Stomach (tissue), 9 donors: ENCODE data around the gene SLC38A11. TPM values are rescaled to one million over a fixed set of nuclear protein-coding genes. Genes with fewer than 3 reads are reported as not detected.

Source experiments
- DNase-seq, 2 donors: peaks; one replicate each; pipeline versions ENCODE4 v3.0.0 to v3.0.0-alpha.2; 2013 to 2019
- H3K27ac ChIP-seq, 5 donors: fragments of 200-600 bp in 4 of 5; sonication (generic) in 4 of 5; one replicate each; pipeline ENCODE4 v1.5.1; 2013 to 2019; ENCODE audit warnings: mild to moderate bottlenecking in 1 of 5, moderate library complexity in 1 of 5
- H3K27me3 ChIP-seq, 3 donors: fragments of 200-600 bp; sonication (generic); one replicate each; pipeline ENCODE4 v1.5.1; 2017 to 2019; ENCODE audit warnings: mixed run types in 1 of 3
- H3K36me3 ChIP-seq, 4 donors: fragments of 200-600 bp; sonication (generic); 1 replicate in 3 of 4; 2 replicates in 1 of 4; pipeline ENCODE4 v1.5.1; 2016 to 2019
- H3K4me1 ChIP-seq, 4 donors: fragments of 200-600 bp; sonication (generic); one replicate each; pipeline ENCODE4 v1.5.1; 2016 to 2019
- H3K4me3 ChIP-seq, 4 donors: fragments of 200-600 bp; sonication (generic) in 3 of 4; one replicate each; pipeline ENCODE4 v1.5.1; 2016 to 2019; ENCODE audit warnings: mild to moderate bottlenecking in 1 of 4
- H3K9me3 ChIP-seq, 4 donors: fragments of 200-600 bp; sonication (generic); one replicate each; pipeline ENCODE4 v1.5.1; 2016 to 2019
- EP300 ChIP-seq: sonication (generic); formaldehyde crosslinking; IDR thresholded peaks from one replicate; pipeline ENCODE4 v1.6.1; 2017; ENCODE audit warnings: antibody characterized with exemption
- POLR2A ChIP-seq, 4 donors: fragments of 450-650 bp; IDR thresholded peaks; one replicate each; pipeline ENCODE4 v1.6.1; 2016; ENCODE audit warnings: antibody characterized with exemption in 4 of 4, control low read depth in 2 of 4, mild to moderate bottlenecking in 1 of 4, moderate library complexity in 1 of 4
- POLR2AphosphoS5 ChIP-seq, 3 donors: sonication (generic); formaldehyde crosslinking; IDR thresholded peaks; one replicate each; pipeline ENCODE4 v1.6.1; 2016; ENCODE audit warnings: antibody characterized with exemption in 3 of 3
- WGBS, 5 donors: extraction: QIAGEN DNeasy Blood & Tissue Kit in 3 of 5; methylation state at CpG; one replicate each; pipeline versions ENCODE4 v1.1.5 to v1.1.7; 2013 to 2018; 5-methylcytosine and 5-hydroxymethylcytosine counted together
- intact Hi-C: fragments of 100-400 bp; cut with DNase I; formaldehyde crosslinking; loops from one replicate; pipeline ENCODE4 v1.15.1; 2023; ENCODE audit warnings: low total_unique reads
- polyA plus RNA-seq, 3 donors: library from polyadenylated mRNA; stranded (reverse); fragments of 200-250 nt; gene quantifications; one replicate each; pipeline ENCODE4 v1.2.3, GENCODE V29; 2013
- total RNA-seq, 5 donors: library from RNA; depleted of rRNA; stranded (reverse); fragments of >200 nt; gene quantifications; one replicate each; pipeline versions ENCODE4 v1.1.0 to v1.2.3, GENCODE V29; 2014 to 2016
- TF ChIP-seq, protein P1 (sequence below), 7 experiments: fragments of 450-650 bp in 4 of 7; fragments of 200-600 bp in 3 of 7; sonication (generic) in 3 of 7; IDR thresholded peaks; one replicate each; pipeline ENCODE4 v1.5.1; 2016 to 2019; ENCODE audit warnings: antibody characterized with exemption in 7 of 7, control low read depth in 2 of 7, mild to moderate bottlenecking in 1 of 7
- donor health status: healthy with polysubstance abuse.
- donor health status: Bipolar disorder and iron deficiency.
- donor health status: healthy.

SLC38A11 gene
- total and polyA plus RNA-seq, 8 donors: 1.3 to 54.3 (median 5.3) TPM; not detected in 1

GRCh38 chr2:164976301-164976700 lies 21.0 kb upstream of the SLC38A11 start:
- H3K36me3 ChIP-seq: no peaks in the 10 kb centered on the region
- 57 to 74% (median 62%) methylated on average over 3 of the region's 3 CpGs for WGBS, 5 donors
- no peaks in the 10 kb centered on the region for H3K9me3 ChIP-seq
- no peak for TF ChIP-seq POLR2AphosphoS5 (IDR thresholded peaks at IDR 0.05)
- TF ChIP-seq POLR2A (IDR thresholded peaks at IDR 0.05): no peak
- TF ChIP-seq, protein P1, sequence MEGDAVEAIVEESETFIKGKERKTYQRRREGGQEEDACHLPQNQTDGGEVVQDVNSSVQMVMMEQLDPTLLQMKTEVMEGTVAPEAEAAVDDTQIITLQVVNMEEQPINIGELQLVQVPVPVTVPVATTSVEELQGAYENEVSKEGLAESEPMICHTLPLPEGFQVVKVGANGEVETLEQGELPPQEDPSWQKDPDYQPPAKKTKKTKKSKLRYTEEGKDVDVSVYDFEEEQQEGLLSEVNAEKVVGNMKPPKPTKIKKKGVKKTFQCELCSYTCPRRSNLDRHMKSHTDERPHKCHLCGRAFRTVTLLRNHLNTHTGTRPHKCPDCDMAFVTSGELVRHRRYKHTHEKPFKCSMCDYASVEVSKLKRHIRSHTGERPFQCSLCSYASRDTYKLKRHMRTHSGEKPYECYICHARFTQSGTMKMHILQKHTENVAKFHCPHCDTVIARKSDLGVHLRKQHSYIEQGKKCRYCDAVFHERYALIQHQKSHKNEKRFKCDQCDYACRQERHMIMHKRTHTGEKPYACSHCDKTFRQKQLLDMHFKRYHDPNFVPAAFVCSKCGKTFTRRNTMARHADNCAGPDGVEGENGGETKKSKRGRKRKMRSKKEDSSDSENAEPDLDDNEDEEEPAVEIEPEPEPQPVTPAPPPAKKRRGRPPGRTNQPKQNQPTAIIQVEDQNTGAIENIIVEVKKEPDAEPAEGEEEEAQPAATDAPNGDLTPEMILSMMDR (IDR thresholded peaks at IDR 0.05): no peak
- no peak for TF ChIP-seq EP300
- H3K4me1 ChIP-seq: peaks cover 0 to 6% (median 2%) of the 10 kb centered on the region in 4 donors
- intact Hi-C loops: no loop called here
- H3K27ac ChIP-seq: no peak overlapping the region
- no peak for DNase-seq
- H3K27me3 ChIP-seq: no peaks in the 10 kb centered on the region
- H3K4me3 ChIP-seq: no peak overlapping the region

GRCh38 chr2:164975891-164976290 lies 20.6 kb upstream of the SLC38A11 start:
- H3K36me3 ChIP-seq: no peaks in the 10 kb centered on the region
- no peaks in the 10 kb centered on the region for H3K9me3 ChIP-seq
- no peak for DNase-seq
- no peaks in the 10 kb centered on the region for H3K27me3 ChIP-seq
- TF ChIP-seq EP300 (no peak), POLR2AphosphoS5 (IDR thresholded peaks at IDR 0.05) (no peak)
- WGBS, 5 donors: 32 to 48% (median 38%) methylated on average over 1 of the region's 1 CpG
- no peak overlapping the region for H3K4me3 ChIP-seq
- H3K27ac ChIP-seq: no peak overlapping the region
- intact Hi-C loops: no loop called here
- H3K4me1 ChIP-seq: peaks cover 0 to 2% (median under 1%) of the 10 kb centered on the region in 4 donors

GRCh38 chr2:164974221-164974620 lies 18.9 kb upstream of the SLC38A11 start:
- H3K27me3 ChIP-seq: no peaks in the 10 kb centered on the region
- no peak overlapping the region for H3K27ac ChIP-seq
- intact Hi-C loops: no loop called here
- H3K4me1 ChIP-seq: no peaks in the 10 kb centered on the region
- H3K4me3 ChIP-seq: no peak overlapping the region
- no peak for TF ChIP-seq EP300
- TF ChIP-seq, protein P1 (IDR thresholded peaks at IDR 0.05): no peak
- no peak for TF ChIP-seq POLR2A (IDR thresholded peaks at IDR 0.05)
- no peak for TF ChIP-seq POLR2AphosphoS5 (IDR thresholded peaks at IDR 0.05)
- no peak for DNase-seq
- H3K36me3 ChIP-seq: no peaks in the 10 kb centered on the region
- 43 to 71% (median 57%) methylated on average over 1 of the region's 1 CpG for WGBS, 5 donors
- no peaks in the 10 kb centered on the region for H3K9me3 ChIP-seq

- Histone ChIP-seq H3K27me3 (no peaks in the 10 kb centered on the region), H3K27ac (no peak overlapping the region), H3K4me1 (no peaks in the 10 kb centered on the region), H3K4me3 (no peak overlapping the region), H3K9me3 (no peaks in the 10 kb centered on the region), H3K36me3 (no peaks in the 10 kb centered on the region)
- 74 to 91% (median 84%) methylated on average over 4 of the region's 4 CpGs for WGBS, 5 donors
- intact Hi-C loops: no loop called here
- TF ChIP-seq, protein P1 (IDR thresholded peaks at IDR 0.05): no peak
- no peak for TF ChIP-seq EP300
- TF ChIP-seq POLR2AphosphoS5 (IDR thresholded peaks at IDR 0.05): no peak
- no peak for TF ChIP-seq POLR2A (IDR thresholded peaks at IDR 0.05)
- no peak for DNase-seq
These were observed 16.9 kb upstream of the SLC38A11 start for GRCh38 chr2:164972216-164972615.

DNA sequence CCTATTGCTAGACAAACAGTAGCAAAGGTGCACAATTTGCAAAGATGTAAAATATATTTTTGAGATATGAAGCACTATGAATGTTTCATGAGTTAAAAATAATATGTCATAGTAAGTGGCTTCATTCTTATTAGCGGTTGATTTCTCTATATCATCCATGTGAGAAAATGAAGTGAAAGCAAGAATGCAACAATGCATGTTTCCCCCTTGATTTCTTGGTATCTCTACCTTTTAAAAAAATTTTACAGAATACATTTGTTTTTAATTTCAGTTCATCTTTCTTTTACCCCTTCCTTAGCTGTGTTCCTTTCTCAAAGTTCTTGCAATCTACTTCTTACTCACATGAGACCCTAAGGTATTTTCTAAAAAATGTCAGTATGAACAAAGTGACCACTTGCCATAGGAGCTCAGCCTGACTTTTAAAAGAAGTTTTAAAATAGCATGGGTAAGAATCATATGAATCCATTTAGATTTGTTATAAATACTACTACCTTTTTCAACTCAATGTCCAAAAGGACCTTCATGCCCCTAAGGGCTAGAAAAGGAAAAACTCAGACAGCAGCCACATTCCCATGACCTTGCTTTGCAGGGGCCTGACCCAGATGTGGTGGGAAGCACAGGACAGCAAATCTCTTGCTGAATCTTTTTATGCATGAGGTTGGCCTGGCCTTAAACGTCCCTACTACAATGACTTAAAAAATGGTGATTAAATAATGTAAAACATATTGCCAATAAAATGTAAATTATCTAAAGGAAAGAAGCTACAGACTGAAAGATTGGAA lies 14.8 kb upstream of the SLC38A11 start:
- TF ChIP-seq POLR2AphosphoS5 (IDR thresholded peaks at IDR 0.05) (no peak), POLR2A (IDR thresholded peaks at IDR 0.05) (no peak)
- no peaks in the 10 kb centered on the region for H3K36me3 ChIP-seq
- H3K4me3 ChIP-seq: no peak overlapping the region
- intact Hi-C loops: no loop called here
- no peak for DNase-seq
- no peaks in the 10 kb centered on the region for H3K9me3 ChIP-seq
- H3K27ac ChIP-seq: no peak overlapping the region
- no peaks in the 10 kb centered on the region for H3K27me3 ChIP-seq
- WGBS, 5 donors: 60 to 81% (median 73%) methylated on average over 2 of the region's 2 CpGs
- H3K4me1 ChIP-seq: no peaks in the 10 kb centered on the region
